Fibroblast of lung (primary cell): ENCODE results near the gene ASL. TPM values are rescaled to one million over a fixed set of nuclear protein-coding genes. Genes with fewer than 3 reads are reported as not detected.
"Not testable (repeated sequence)": the region's sequence is repeated elsewhere in the genome, so short reads cannot be mapped to it uniquely, and the experiment has no call there.

Experiments
- DNase-seq, 2 donors: peaks; one replicate each; pipeline versions ENCODE4 v3.0.0 to v3.0.0-alpha.2; 2010; ENCODE audit warnings: low read depth in 2 of 2
- H2AFZ ChIP-seq: 2 replicates; pipeline ENCODE4 v1.5.1; 2012; ENCODE audit warnings: low read length, control low read depth, inconsistent platforms
- H3K27ac ChIP-seq: 2 replicates; pipeline ENCODE4 v1.5.1; 2011; ENCODE audit warnings: low read length, control low read depth; ENCODE audit not compliant: insufficient read depth
- H3K27me3 ChIP-seq: 2 replicates; pipeline ENCODE4 v1.5.1; 2011; ENCODE audit warnings: mild to moderate bottlenecking, low read length; ENCODE audit not compliant: control insufficient read depth, insufficient read depth
- H3K36me3 ChIP-seq: 2 replicates; pipeline ENCODE4 v1.5.1; 2011; ENCODE audit warnings: low read length; ENCODE audit not compliant: control insufficient read depth, insufficient read depth
- H3K4me1 ChIP-seq: 2 replicates; pipeline ENCODE4 v1.5.1; 2011; ENCODE audit warnings: low read length; ENCODE audit not compliant: control insufficient read depth, insufficient read depth; ENCODE audit errors: extremely low read depth
- H3K4me2 ChIP-seq: 2 replicates; pipeline ENCODE4 v1.5.1; 2011; ENCODE audit warnings: low read length, control low read depth; ENCODE audit not compliant: insufficient read depth; ENCODE audit errors: extremely low read depth
- H3K4me3 ChIP-seq, 4 experiments: fragments of 200-600 bp in 1 of 4; sonication (generic) in 1 of 4; replicated peaks in 1 of 4; 2 replicates each; pipeline ENCODE4 v1.5.1; 2011 to 2016; ENCODE audit warnings: low read length in 4 of 4, low read depth in 3 of 4, mild to moderate bottlenecking in 3 of 4, control low read depth in 2 of 4, inconsistent platforms in 1 of 4, mixed read lengths in 1 of 4; ENCODE audit not compliant: insufficient read depth in 1 of 4; ENCODE audit errors: control extremely low read depth in 1 of 4
- H3K79me2 ChIP-seq: 2 replicates; pipeline ENCODE4 v1.5.1; 2012; ENCODE audit warnings: mild to moderate bottlenecking, low read length, inconsistent platforms; ENCODE audit not compliant: control insufficient read depth, insufficient read depth
- H3K9ac ChIP-seq: 2 replicates; pipeline ENCODE4 v1.5.1; 2011; ENCODE audit warnings: mild to moderate bottlenecking, low read length, control low read depth; ENCODE audit not compliant: insufficient read depth
- H3K9me3 ChIP-seq: 2 replicates; pipeline ENCODE4 v1.5.1; 2012; ENCODE audit warnings: low read depth, low read length; ENCODE audit not compliant: control insufficient read depth, insufficient read depth
- H4K20me1 ChIP-seq: 2 replicates; pipeline ENCODE4 v1.5.1; 2011; ENCODE audit warnings: low read length; ENCODE audit not compliant: control insufficient read depth, insufficient read depth; ENCODE audit errors: extremely low read depth
- CTCF ChIP-seq, 2 donors: IDR thresholded peaks in 1 of 2; conservative IDR thresholded peaks in 1 of 2; 1 replicate in 1 of 2; 2 replicates in 1 of 2; pipeline ENCODE4 v1.5.1; 2011 to 2012; ENCODE audit warnings: low read length in 2 of 2, control low read depth in 1 of 2, inconsistent platforms in 1 of 2, low read depth in 1 of 2, mild to moderate bottlenecking in 1 of 2
- EZH2 ChIP-seq: IDR thresholded peaks from 2 replicates; pipeline ENCODE4 v1.5.1; 2012; ENCODE audit warnings: low read length, control low read depth, mild to moderate bottlenecking; ENCODE audit errors: missing control alignments
- polyA plus RNA-seq, 2 donors: library from polyadenylated mRNA; depleted of rRNA in 1 of 2; stranded (reverse) in 1 of 2; unstranded in 1 of 2; fragments of >200 nt; gene quantifications; 2 replicates each; pipeline ENCODE4 v1.2.1, GENCODE V29; 2011 to 2012; ENCODE audit warnings: missing spikeins in 1 of 2
- total RNA-seq: library from RNA; depleted of rRNA; stranded (reverse); fragments of >200 nt; gene quantifications from 2 replicates; pipeline ENCODE4 v1.2.1, GENCODE V29; 2014

The ASL gene
- total and polyA plus RNA-seq, 2 donors (not counting 1 experiment from before 2014, with no cell fraction given) = 27.0 to 36.0 TPM

GRCh38 chr7:66125052-66125694, 49.6 kb downstream of the ASL start:
- H3K9ac ChIP-seq = no peak overlapping the region
- no peaks in the 10 kb centered on the region for H3K9me3 ChIP-seq
- H4K20me1 ChIP-seq = no peaks in the 10 kb centered on the region
- H2AFZ ChIP-seq = no peak overlapping the region
- H3K4me1 ChIP-seq = peaks cover 2% of the 10 kb centered on the region
- no peaks in the 10 kb centered on the region for H3K27me3 ChIP-seq
- no peak for DNase-seq
- TF ChIP-seq EZH2 = no peak
- no peak for TF ChIP-seq CTCF (conservative IDR thresholded peaks at IDR 0.05 in 1 of 2, IDR thresholded peaks at IDR 0.05 in 1 of 2; ENCODE audit: low read depth in 1 of 2, low read length in 2 of 2)
- H3K27ac ChIP-seq = no peak overlapping the region
- H3K79me2 ChIP-seq = peaks cover 55% of the 10 kb centered on the region
- H3K4me3 ChIP-seq = no peak overlapping the region
- peak overlapping the region; percentile 13 for H3K4me2 ChIP-seq
- H3K36me3 ChIP-seq = no peaks in the 10 kb centered on the region

- not testable (repeated sequence) for H3K27me3 ChIP-seq, H3K4me2 ChIP-seq, H4K20me1 ChIP-seq, H3K9me3 ChIP-seq, H2AFZ ChIP-seq, H3K9ac ChIP-seq, H3K27ac ChIP-seq, H3K36me3 ChIP-seq, DNase-seq, H3K4me3 ChIP-seq, H3K4me1 ChIP-seq
- peaks cover 51% of the 10 kb centered on the region for H3K79me2 ChIP-seq
Measured at GRCh38 chr7:66125781-66126352, 50.2 kb downstream of the ASL start.

GRCh38 chr7:66127172-66127571, 51.6 kb downstream of the ASL start:
- H2AFZ ChIP-seq, H3K4me3 ChIP-seq, H3K27ac ChIP-seq, H3K27me3 ChIP-seq, H3K9me3 ChIP-seq, H3K9ac ChIP-seq, DNase-seq, H3K4me1 ChIP-seq, H4K20me1 ChIP-seq, H3K36me3 ChIP-seq, H3K4me2 ChIP-seq: not testable (repeated sequence)
- peaks cover 42% of the 10 kb centered on the region for H3K79me2 ChIP-seq

GRCh38 chr7:66138994-66139752, 63.6 kb downstream of the ASL start:
- Histone ChIP-seq H3K36me3 (peaks cover 9% of the 10 kb centered on the region), H3K9me3 (no peaks in the 10 kb centered on the region), H3K27ac (no peak overlapping the region), H3K79me2 (no peaks in the 10 kb centered on the region), H3K4me2 (no peak overlapping the region), H3K9ac (no peak overlapping the region), H3K4me1 (peaks cover 11% of the 10 kb centered on the region), H2AFZ (no peak overlapping the region), H3K27me3 (no peaks in the 10 kb centered on the region), H3K4me3 (no peak overlapping the region), H4K20me1 (no peaks in the 10 kb centered on the region)
- peak in 1 of 2 donors; percentile 56 for DNase-seq
- no peak for TF ChIP-seq EZH2
- no peak for TF ChIP-seq CTCF (conservative IDR thresholded peaks at IDR 0.05 in 1 of 2, IDR thresholded peaks at IDR 0.05 in 1 of 2; ENCODE audit: low read depth in 1 of 2, low read length in 2 of 2)
